Measurements from ENCODE around the gene STK32C. TPM values are rescaled to one million over a fixed set of nuclear protein-coding genes. Genes with fewer than 3 reads are reported as not detected.

The STK32C gene
- polyA plus RNA-seq, 2 donors = 4.5 to 5.6 TPM

- Histone ChIP-seq H3K27ac (ENCODE audit: low read depth in 2 of 2, low read length in 1 of 2) (no peak overlapping the region), H3K9me3 (ENCODE audit: control insufficient read depth in 2 of 2, insufficient read depth in 1 of 2, low read depth in 1 of 2, low read length in 1 of 2) (peaks cover 0 to 5% of the 10 kb centered on the region in 2 donors), H3K4me1 (ENCODE audit: control insufficient read depth in 2 of 2, insufficient read depth in 2 of 2, low read length in 1 of 2) (no peaks in the 10 kb centered on the region), H3K36me3 (ENCODE audit: control insufficient read depth in 2 of 2, insufficient read depth in 2 of 2, low read length in 1 of 2) (no peaks in the 10 kb centered on the region), H3K4me3 (ENCODE audit: low read depth in 1 of 2, low read length in 2 of 2) (no peak overlapping the region), H3K27me3 (ENCODE audit: control insufficient read depth in 1 of 2, insufficient read depth in 2 of 2, low read length in 2 of 2) (no peaks in the 10 kb centered on the region)
- WGBS, 2 donors = 90 to 93% methylated on average over 13 of the region's 13 CpGs
Measured at GRCh38 chr10:132231656-132232022, 76.1 kb downstream of the STK32C start.

- Histone ChIP-seq H3K9me3 (ENCODE audit: control insufficient read depth in 2 of 2, insufficient read depth in 1 of 2, low read depth in 1 of 2, low read length in 1 of 2) (peaks cover 0 to 5% of the 10 kb centered on the region in 2 donors), H3K4me1 (ENCODE audit: control insufficient read depth in 2 of 2, insufficient read depth in 2 of 2, low read length in 1 of 2) (no peaks in the 10 kb centered on the region), H3K27ac (ENCODE audit: low read depth in 2 of 2, low read length in 1 of 2) (no peak overlapping the region), H3K27me3 (ENCODE audit: control insufficient read depth in 1 of 2, insufficient read depth in 2 of 2, low read length in 2 of 2) (no peaks in the 10 kb centered on the region), H3K36me3 (ENCODE audit: control insufficient read depth in 2 of 2, insufficient read depth in 2 of 2, low read length in 1 of 2) (no peaks in the 10 kb centered on the region), H3K4me3 (ENCODE audit: low read depth in 1 of 2, low read length in 2 of 2) (no peak overlapping the region)
- 72 to 82% methylated on average over 20 to 21 of the region's 21 CpGs for WGBS, 2 donors
Measured at GRCh38 chr10:132230557-132231210, 77.1 kb downstream of the STK32C start.

- Histone ChIP-seq H3K27me3 (ENCODE audit: control insufficient read depth in 1 of 2, insufficient read depth in 2 of 2, low read length in 2 of 2) (no peaks in the 10 kb centered on the region), H3K4me3 (ENCODE audit: low read depth in 1 of 2, low read length in 2 of 2) (peak overlapping the region in 1 of 2 donors; percentile 29), H3K36me3 (ENCODE audit: control insufficient read depth in 2 of 2, insufficient read depth in 2 of 2, low read length in 1 of 2) (no peaks in the 10 kb centered on the region), H3K4me1 (ENCODE audit: control insufficient read depth in 2 of 2, insufficient read depth in 2 of 2, low read length in 1 of 2) (no peaks in the 10 kb centered on the region), H3K27ac (ENCODE audit: low read depth in 2 of 2, low read length in 1 of 2) (no peak overlapping the region), H3K9me3 (ENCODE audit: control insufficient read depth in 2 of 2, insufficient read depth in 1 of 2, low read depth in 1 of 2, low read length in 1 of 2) (peaks cover 0 to 5% of the 10 kb centered on the region in 2 donors)
- 58 to 69% methylated on average over 36 of the region's 36 CpGs for WGBS, 2 donors
Measured at GRCh38 chr10:132229834-132230556, 77.8 kb downstream of the STK32C start.

GRCh38 chr10:132229096-132229495 lies 78.7 kb downstream of the STK32C start:
- no peaks in the 10 kb centered on the region for H3K4me1 ChIP-seq (ENCODE audit: control insufficient read depth in 2 of 2, insufficient read depth in 2 of 2, low read length in 1 of 2)
- H3K36me3 ChIP-seq (ENCODE audit: control insufficient read depth in 2 of 2, insufficient read depth in 2 of 2, low read length in 1 of 2) = peaks cover 0 to 3% of the 10 kb centered on the region in 2 donors
- peaks cover 0 to 5% of the 10 kb centered on the region in 2 donors for H3K9me3 ChIP-seq (ENCODE audit: control insufficient read depth in 2 of 2, insufficient read depth in 1 of 2, low read depth in 1 of 2, low read length in 1 of 2)
- no peak overlapping the region for H3K4me3 ChIP-seq (ENCODE audit: low read depth in 1 of 2, low read length in 2 of 2)
- WGBS, 2 donors = 74 to 81% methylated on average over 6 of the region's 6 CpGs
- H3K27ac ChIP-seq (ENCODE audit: low read depth in 2 of 2, low read length in 1 of 2) = no peak overlapping the region
- H3K27me3 ChIP-seq (ENCODE audit: control insufficient read depth in 1 of 2, insufficient read depth in 2 of 2, low read length in 2 of 2) = no peaks in the 10 kb centered on the region

GRCh38 chr10:132228616-132229015 lies 79.1 kb downstream of the STK32C start:
- H3K4me3 ChIP-seq (ENCODE audit: low read depth in 1 of 2, low read length in 2 of 2) = no peak overlapping the region
- peaks cover 0 to 5% of the 10 kb centered on the region in 2 donors for H3K9me3 ChIP-seq (ENCODE audit: control insufficient read depth in 2 of 2, insufficient read depth in 1 of 2, low read depth in 1 of 2, low read length in 1 of 2)
- peaks cover 0 to 3% of the 10 kb centered on the region in 2 donors for H3K36me3 ChIP-seq (ENCODE audit: control insufficient read depth in 2 of 2, insufficient read depth in 2 of 2, low read length in 1 of 2)
- no peaks in the 10 kb centered on the region for H3K4me1 ChIP-seq (ENCODE audit: control insufficient read depth in 2 of 2, insufficient read depth in 2 of 2, low read length in 1 of 2)
- 95% methylated on average over 14 of the region's 14 CpGs for WGBS, 2 donors
- no peak overlapping the region for H3K27ac ChIP-seq (ENCODE audit: low read depth in 2 of 2, low read length in 1 of 2)
- H3K27me3 ChIP-seq (ENCODE audit: control insufficient read depth in 1 of 2, insufficient read depth in 2 of 2, low read length in 2 of 2) = no peaks in the 10 kb centered on the region

- Histone ChIP-seq H3K4me3 (ENCODE audit: low read depth in 1 of 2, low read length in 2 of 2) (no peak overlapping the region), H3K27me3 (ENCODE audit: control insufficient read depth in 1 of 2, insufficient read depth in 2 of 2, low read length in 2 of 2) (no peaks in the 10 kb centered on the region), H3K36me3 (ENCODE audit: control insufficient read depth in 2 of 2, insufficient read depth in 2 of 2, low read length in 1 of 2) (peaks cover 0 to 3% of the 10 kb centered on the region in 2 donors), H3K9me3 (ENCODE audit: control insufficient read depth in 2 of 2, insufficient read depth in 1 of 2, low read depth in 1 of 2, low read length in 1 of 2) (peaks cover 0 to 5% of the 10 kb centered on the region in 2 donors), H3K4me1 (ENCODE audit: control insufficient read depth in 2 of 2, insufficient read depth in 2 of 2, low read length in 1 of 2) (no peaks in the 10 kb centered on the region), H3K27ac (ENCODE audit: low read depth in 2 of 2, low read length in 1 of 2) (no peak overlapping the region)
- 92% methylated on average over 29 of the region's 29 CpGs for WGBS, 2 donors
Measured at GRCh38 chr10:132227851-132228390, 79.8 kb downstream of the STK32C start.

- H3K4me1 ChIP-seq (ENCODE audit: control insufficient read depth in 2 of 2, insufficient read depth in 2 of 2, low read length in 1 of 2) = no peaks in the 10 kb centered on the region
- no peak overlapping the region for H3K4me3 ChIP-seq (ENCODE audit: low read depth in 1 of 2, low read length in 2 of 2)
- H3K36me3 ChIP-seq (ENCODE audit: control insufficient read depth in 2 of 2, insufficient read depth in 2 of 2, low read length in 1 of 2) = peaks cover 0 to 3% of the 10 kb centered on the region in 2 donors
- no peaks in the 10 kb centered on the region for H3K27me3 ChIP-seq (ENCODE audit: control insufficient read depth in 1 of 2, insufficient read depth in 2 of 2, low read length in 2 of 2)
- no peak overlapping the region for H3K27ac ChIP-seq (ENCODE audit: low read depth in 2 of 2, low read length in 1 of 2)
- 79 to 81% methylated on average over 27 of the region's 27 CpGs for WGBS, 2 donors
- peaks cover 0 to 5% of the 10 kb centered on the region in 2 donors for H3K9me3 ChIP-seq (ENCODE audit: control insufficient read depth in 2 of 2, insufficient read depth in 1 of 2, low read depth in 1 of 2, low read length in 1 of 2)
Measured at GRCh38 chr10:132226586-132227405, 81.0 kb downstream of the STK32C start.

- peaks cover 0 to 5% of the 10 kb centered on the region in 2 donors for H3K9me3 ChIP-seq (ENCODE audit: control insufficient read depth in 2 of 2, insufficient read depth in 1 of 2, low read depth in 1 of 2, low read length in 1 of 2)
- WGBS, 2 donors = 75 to 77% methylated on average over 8 of the region's 8 CpGs
- no peak overlapping the region for H3K4me3 ChIP-seq (ENCODE audit: low read depth in 1 of 2, low read length in 2 of 2)
- H3K36me3 ChIP-seq (ENCODE audit: control insufficient read depth in 2 of 2, insufficient read depth in 2 of 2, low read length in 1 of 2) = peaks cover 0 to 3% of the 10 kb centered on the region in 2 donors
- H3K27ac ChIP-seq (ENCODE audit: low read depth in 2 of 2, low read length in 1 of 2) = no peak overlapping the region
- H3K4me1 ChIP-seq (ENCODE audit: control insufficient read depth in 2 of 2, insufficient read depth in 2 of 2, low read length in 1 of 2) = no peaks in the 10 kb centered on the region
- no peaks in the 10 kb centered on the region for H3K27me3 ChIP-seq (ENCODE audit: control insufficient read depth in 1 of 2, insufficient read depth in 2 of 2, low read length in 2 of 2)
Measured at GRCh38 chr10:132225849-132226205, 81.9 kb downstream of the STK32C start.

GRCh38 chr10:132225073-132225848 lies 82.5 kb downstream of the STK32C start:
- Histone ChIP-seq H3K4me1 (ENCODE audit: control insufficient read depth in 2 of 2, insufficient read depth in 2 of 2, low read length in 1 of 2) (no peaks in the 10 kb centered on the region), H3K27ac (ENCODE audit: low read depth in 2 of 2, low read length in 1 of 2) (no peak overlapping the region), H3K4me3 (ENCODE audit: low read depth in 1 of 2, low read length in 2 of 2) (no peak overlapping the region), H3K27me3 (ENCODE audit: control insufficient read depth in 1 of 2, insufficient read depth in 2 of 2, low read length in 2 of 2) (no peaks in the 10 kb centered on the region), H3K9me3 (ENCODE audit: control insufficient read depth in 2 of 2, insufficient read depth in 1 of 2, low read depth in 1 of 2, low read length in 1 of 2) (peaks cover 0 to 5% of the 10 kb centered on the region in 2 donors), H3K36me3 (ENCODE audit: control insufficient read depth in 2 of 2, insufficient read depth in 2 of 2, low read length in 1 of 2) (peaks cover 0 to 3% of the 10 kb centered on the region in 2 donors)
- WGBS, 2 donors = 91 to 92% methylated on average over 25 of the region's 25 CpGs

All from esophagus (tissue), 2 donors.